H1 (cell line): ENCODE results near the gene OVCH1. TPM values are rescaled to one million over a fixed set of nuclear protein-coding genes. Genes with fewer than 3 reads are reported as not detected.

ENCODE experiments used
- ATF2 ChIP-seq: IDR thresholded peaks from 2 replicates; pipeline ENCODE4 v1.6.1; 2012; ENCODE audit warnings: low read length, inconsistent platforms
- CHD7 ChIP-seq: fragments of 300-600 bp; sonication (generic); IDR thresholded peaks from 2 replicates; pipeline ENCODE4 v1.7.1; 2012; ENCODE audit warnings: low read length, moderate library complexity, mild to moderate bottlenecking, inconsistent platforms; ENCODE audit not compliant: insufficient replicate concordance
- EP300 ChIP-seq, 2 experiments: IDR thresholded peaks; 1 replicate in 1 of 2; 2 replicates in 1 of 2; pipeline ENCODE4 v1.6.1; 2011 to 2012; ENCODE audit warnings: low read depth in 2 of 2, low read length in 2 of 2, mild to moderate bottlenecking in 2 of 2, borderline replicate concordance in 1 of 2, inconsistent platforms in 1 of 2, moderate library complexity in 1 of 2
- HDAC2 ChIP-seq, 2 experiments: fragments of 300-600 bp in 1 of 2; sonication (generic) in 1 of 2; IDR thresholded peaks; 2 replicates each; pipeline ENCODE4 v1.6.1; 2011 to 2012; ENCODE audit warnings: low read depth in 2 of 2, low read length in 2 of 2, mild to moderate bottlenecking in 2 of 2, moderate library complexity in 2 of 2, borderline replicate concordance in 1 of 2, inconsistent platforms in 1 of 2
- SAP30 ChIP-seq: fragments of 300-600 bp; sonication (generic); IDR thresholded peaks from 2 replicates; pipeline ENCODE4 v1.7.1; 2012; ENCODE audit warnings: low read length, moderate library complexity, mild to moderate bottlenecking, inconsistent platforms; ENCODE audit not compliant: insufficient read depth, insufficient replicate concordance
- SIN3A ChIP-seq, 2 experiments: IDR thresholded peaks in 1 of 2; conservative IDR thresholded peaks in 1 of 2; 2 replicates each; pipeline ENCODE4 v1.6.1; 2011 to 2012; ENCODE audit warnings: low read length in 2 of 2, improper control_type of control experiment in 1 of 2, low read depth in 1 of 2, mild to moderate bottlenecking in 1 of 2
- SIX5 ChIP-seq: IDR thresholded peaks from 2 replicates; pipeline ENCODE4 v1.6.1; 2011; ENCODE audit warnings: mild to moderate bottlenecking, low read depth, low read length
- TAF1 ChIP-seq: IDR thresholded peaks from 2 replicates; pipeline ENCODE4 v1.6.1; 2011; ENCODE audit warnings: mild to moderate bottlenecking, low read depth, low read length
- TCF12 ChIP-seq: IDR thresholded peaks from 2 replicates; pipeline ENCODE4 v1.6.1; 2011; ENCODE audit warnings: low read depth, mild to moderate bottlenecking, low read length
- polyA plus RNA-seq, 7 experiments: library from polyadenylated mRNA; depleted of rRNA in 3 of 7; stranded (reverse) in 5 of 7; unstranded in 2 of 7; fragments of >200 nt in 5 of 7; fragments of 200-250 nt in 2 of 7; gene quantifications; 1 replicate in 5 of 7; 2 replicates in 1 of 7; 4 replicates in 1 of 7; pipeline versions ENCODE4 v1.2.1 to v1.2.3, GENCODE V29; 2011 to 2013; ENCODE audit warnings: missing spikeins in 2 of 7, mixed read lengths in 2 of 7
- total RNA-seq: library from RNA; stranded (reverse); fragmentation: NEBNext Ultra II Directional; extraction: Animal tissue kit (Norgen Biotek cat#: 25700); gene quantifications from 2 replicates; pipeline ENCODE4 v1.2.1, GENCODE V29; 2021

Gene OVCH1
- total and polyA plus RNA-seq, 2 of the 8 experiments (the other 6 are each of a cell fraction or from before 2014, with no cell fraction given), result 0.07 TPM; not detected in 1

GRCh38 chr12:29518407-29518806 is 20.9 kb upstream of the OVCH1 start (continued):
- no peak for TF ChIP-seq CHD7
- TF ChIP-seq SAP30, result no peak
- no peak for TF ChIP-seq ATF2
- no peak for TF ChIP-seq SIX5
- TF ChIP-seq EP300 (IDR thresholded peaks at IDR 0.05; ENCODE audit: borderline replicate concordance in 1 of 2, low read depth in 2 of 2, low read length in 2 of 2), result no peak
- no peak for TF ChIP-seq SIN3A (conservative IDR thresholded peaks at IDR 0.05 in 1 of 2, IDR thresholded peaks at IDR 0.05 in 1 of 2; ENCODE audit: low read depth in 1 of 2, low read length in 2 of 2)
- TF ChIP-seq TCF12, result no peak
- no peak for TF ChIP-seq HDAC2 (IDR thresholded peaks at IDR 0.05; ENCODE audit: borderline replicate concordance in 1 of 2, low read depth in 2 of 2, low read length in 2 of 2)
- no peak for TF ChIP-seq TAF1
